ENCODE data around the gene IGF2R. TPM values are rescaled to one million over a fixed set of nuclear protein-coding genes. Genes with fewer than 3 reads are reported as not detected.
A peak's percentile ranks its signal among the peaks of the same experiment; 100 is the strongest.

IGF2R gene
- total RNA-seq, 1 donor from 2014 or later, result 109 TPM

- Histone ChIP-seq H3K27me3 (ENCODE audit: control insufficient read depth, insufficient read depth, low read length) (no peaks in the 10 kb centered on the region), H3K36me3 (ENCODE audit: control insufficient read depth, insufficient read depth, low read length) (peaks cover 1% of the 10 kb centered on the region), H3K4me3 (ENCODE audit: low read depth, low read length) (no peak overlapping the region)
- FAIRE-seq (no peak), DNase-seq (ENCODE audit: low read depth) (no peak)
- TF ChIP-seq CTCF (IDR thresholded peaks at IDR 0.05; ENCODE audit: insufficient read depth, low read length, severe bottlenecking), result no peak
Measured at GRCh38 chr6:160038479-160038878, 69.6 kb downstream of the IGF2R start.

GRCh38 chr6:160039441-160039840, 70.6 kb downstream of the IGF2R start:
- H3K27me3 ChIP-seq (ENCODE audit: control insufficient read depth, insufficient read depth, low read length), result no peaks in the 10 kb centered on the region
- H3K4me3 ChIP-seq (ENCODE audit: low read depth, low read length), result no peak overlapping the region
- DNase-seq (ENCODE audit: low read depth), result no peak
- TF ChIP-seq CTCF (IDR thresholded peaks at IDR 0.05; ENCODE audit: insufficient read depth, low read length, severe bottlenecking), result no peak
- H3K36me3 ChIP-seq (ENCODE audit: control insufficient read depth, insufficient read depth, low read length), result peaks cover 1% of the 10 kb centered on the region
- no peak for FAIRE-seq

GRCh38 chr6:160040055-160040454, 71.2 kb downstream of the IGF2R start:
- Histone ChIP-seq H3K27me3 (ENCODE audit: control insufficient read depth, insufficient read depth, low read length) (no peaks in the 10 kb centered on the region), H3K4me3 (ENCODE audit: low read depth, low read length) (no peak overlapping the region), H3K36me3 (ENCODE audit: control insufficient read depth, insufficient read depth, low read length) (peaks cover 4% of the 10 kb centered on the region)
- DNase-seq (ENCODE audit: low read depth) (no peak), FAIRE-seq (no peak)
- no peak for TF ChIP-seq CTCF (IDR thresholded peaks at IDR 0.05; ENCODE audit: insufficient read depth, low read length, severe bottlenecking)

- no peak overlapping the region for H3K4me3 ChIP-seq (ENCODE audit: low read depth, low read length)
- H3K36me3 ChIP-seq (ENCODE audit: control insufficient read depth, insufficient read depth, low read length), result peaks cover 4% of the 10 kb centered on the region
- FAIRE-seq (no peak), DNase-seq (ENCODE audit: low read depth) (no peak)
- TF ChIP-seq CTCF (IDR thresholded peaks at IDR 0.05; ENCODE audit: insufficient read depth, low read length, severe bottlenecking), result no peak
- no peaks in the 10 kb centered on the region for H3K27me3 ChIP-seq (ENCODE audit: control insufficient read depth, insufficient read depth, low read length)
Measured at GRCh38 chr6:160040527-160041264, 71.8 kb downstream of the IGF2R start.

- FAIRE-seq (no peak), DNase-seq (ENCODE audit: low read depth) (peak; percentile 84)
- Histone ChIP-seq H3K27me3 (ENCODE audit: control insufficient read depth, insufficient read depth, low read length) (no peaks in the 10 kb centered on the region), H3K4me3 (ENCODE audit: low read depth, low read length) (no peak overlapping the region), H3K36me3 (ENCODE audit: control insufficient read depth, insufficient read depth, low read length) (peaks cover 7% of the 10 kb centered on the region)
- TF ChIP-seq CTCF (IDR thresholded peaks at IDR 0.05; ENCODE audit: insufficient read depth, low read length, severe bottlenecking), result peak; percentile 56
Measured at GRCh38 chr6:160041608-160042007, 72.7 kb downstream of the IGF2R start.
